GM18505 (cell line): ENCODE measurements around the gene PRIM2.
"Not testable (repeated sequence)": the region's sequence is repeated elsewhere in the genome, so short reads cannot be mapped to it uniquely, and the experiment has no call there.

ENCODE experiments used
- ATAC-seq: cut with Tn5 transposase; IDR thresholded peaks from one replicate; pipeline ENCODE4 v1.9.1; 2021; ENCODE audit not compliant: unreplicated experiment
- POLR2A ChIP-seq: IDR thresholded peaks from 4 replicates; pipeline ENCODE4 v1.6.1; 2011; ENCODE audit warnings: borderline replicate concordance; ENCODE audit not compliant: insufficient read depth, insufficient read length; ENCODE audit errors: extremely low read depth

The PRIM2 gene, protein sequence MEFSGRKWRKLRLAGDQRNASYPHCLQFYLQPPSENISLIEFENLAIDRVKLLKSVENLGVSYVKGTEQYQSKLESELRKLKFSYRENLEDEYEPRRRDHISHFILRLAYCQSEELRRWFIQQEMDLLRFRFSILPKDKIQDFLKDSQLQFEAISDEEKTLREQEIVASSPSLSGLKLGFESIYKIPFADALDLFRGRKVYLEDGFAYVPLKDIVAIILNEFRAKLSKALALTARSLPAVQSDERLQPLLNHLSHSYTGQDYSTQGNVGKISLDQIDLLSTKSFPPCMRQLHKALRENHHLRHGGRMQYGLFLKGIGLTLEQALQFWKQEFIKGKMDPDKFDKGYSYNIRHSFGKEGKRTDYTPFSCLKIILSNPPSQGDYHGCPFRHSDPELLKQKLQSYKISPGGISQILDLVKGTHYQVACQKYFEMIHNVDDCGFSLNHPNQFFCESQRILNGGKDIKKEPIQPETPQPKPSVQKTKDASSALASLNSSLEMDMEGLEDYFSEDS

DNA sequence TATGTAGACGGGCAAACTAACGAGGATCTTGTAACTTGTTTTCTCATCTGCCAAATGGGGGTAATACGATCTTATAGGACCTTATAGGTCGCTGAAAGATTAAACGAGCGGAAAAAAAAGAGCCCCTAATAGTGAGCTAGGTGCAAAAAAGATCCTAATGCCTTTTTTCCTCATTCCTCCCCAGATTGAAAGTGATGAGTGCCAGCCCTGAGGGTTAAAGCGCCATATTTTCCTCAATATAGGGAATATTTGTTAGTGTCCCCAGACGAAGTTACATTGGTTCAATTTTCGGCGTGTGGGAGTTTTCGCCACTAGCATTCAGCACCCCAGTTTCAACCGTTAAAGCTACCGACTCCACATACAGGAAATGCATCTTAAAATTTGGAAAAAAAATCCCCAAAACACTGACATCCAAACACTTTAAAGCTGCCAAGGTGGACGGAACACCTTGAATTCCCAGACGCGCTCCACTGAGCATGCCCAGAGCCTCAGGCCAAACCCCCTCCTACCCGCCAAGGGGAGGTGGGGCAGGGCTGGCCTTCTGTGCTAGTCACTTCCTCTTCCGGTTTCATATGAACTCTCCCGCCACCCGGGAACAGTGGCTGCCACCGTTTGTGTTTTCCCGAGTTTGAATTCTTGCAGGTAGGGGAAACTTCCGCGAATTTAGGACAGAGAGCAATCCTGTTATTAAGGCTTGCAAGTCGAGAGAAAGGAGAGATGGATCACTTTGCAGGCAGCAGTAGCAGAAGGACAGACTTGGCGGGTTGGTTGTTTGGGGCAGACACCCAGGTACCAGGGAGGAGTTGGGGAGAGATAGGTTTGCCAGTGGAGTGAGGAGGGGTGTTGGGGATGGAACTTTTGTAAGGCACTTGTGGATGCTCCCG, at the start of gene PRIM2:
TSS of gene PRIM2 (plus strand) at position 571 of the 884 bp plus-strand sequence. CDS start 816 bp downstream, outside the sequence.
- peak; percentile 88 for ATAC-seq
- peak; percentile 76 for TF ChIP-seq POLR2A

- no peak for ATAC-seq
- TF ChIP-seq POLR2A = no peak
Observed at GRCh38 chr6:57268294-57268640, 49.2 kb upstream of the PRIM2 start.

DNA sequence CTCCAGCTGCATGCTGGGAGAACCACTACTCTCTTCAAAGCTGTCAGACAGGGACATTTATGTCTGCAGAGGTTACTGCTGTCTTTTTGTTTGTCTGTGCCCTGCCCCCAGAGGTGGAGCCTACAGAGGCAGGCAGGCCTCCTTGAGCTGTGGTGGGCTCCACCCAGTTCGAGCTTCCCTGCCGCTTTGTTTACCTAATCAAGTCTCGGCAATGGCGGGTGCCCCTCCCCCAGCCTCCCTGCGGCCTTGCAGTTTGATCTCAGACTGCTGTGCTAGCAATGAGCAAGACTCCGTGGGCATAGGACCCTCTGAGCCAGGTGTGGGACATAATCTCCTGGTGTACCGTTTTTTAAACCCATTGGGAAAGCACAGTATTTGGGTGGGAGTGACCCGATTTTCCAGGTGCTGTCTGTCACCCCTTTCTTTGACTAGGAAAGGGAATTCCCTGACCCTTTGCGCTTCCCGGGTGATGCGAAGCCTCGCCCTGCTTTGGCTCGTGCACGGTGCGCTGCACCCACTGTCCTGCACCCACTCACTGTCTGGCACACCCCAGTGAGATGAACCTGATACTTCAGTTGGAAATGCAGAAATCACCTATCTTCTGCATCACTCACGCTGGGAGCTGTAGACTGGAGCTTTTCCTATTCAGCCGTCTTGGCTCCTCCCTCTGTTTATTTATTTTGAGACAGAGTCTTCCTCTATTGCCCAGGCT, 43.2 kb upstream of the PRIM2 start:
- ATAC-seq = not testable (repeated sequence)

DNA sequence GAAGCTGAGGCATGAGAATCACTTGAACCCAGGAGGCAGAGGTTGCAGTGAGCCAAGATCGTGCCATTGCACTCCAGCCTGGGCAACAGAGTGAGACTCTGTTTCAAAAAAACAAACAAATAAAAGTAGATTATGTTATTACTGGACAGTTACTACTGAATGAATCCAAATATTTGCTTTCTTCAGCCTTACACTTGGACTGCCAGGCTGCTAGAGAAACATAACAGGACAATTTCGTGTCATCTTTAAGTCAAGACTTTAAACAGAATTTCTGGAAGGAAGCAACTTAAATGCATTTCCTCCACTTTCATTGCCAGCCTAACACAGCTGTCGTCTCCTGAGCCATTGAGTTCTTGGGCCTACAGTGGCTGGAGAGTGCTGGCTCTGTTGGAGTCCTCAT, 42.0 kb upstream of the PRIM2 start:
- no peak for ATAC-seq

DNA sequence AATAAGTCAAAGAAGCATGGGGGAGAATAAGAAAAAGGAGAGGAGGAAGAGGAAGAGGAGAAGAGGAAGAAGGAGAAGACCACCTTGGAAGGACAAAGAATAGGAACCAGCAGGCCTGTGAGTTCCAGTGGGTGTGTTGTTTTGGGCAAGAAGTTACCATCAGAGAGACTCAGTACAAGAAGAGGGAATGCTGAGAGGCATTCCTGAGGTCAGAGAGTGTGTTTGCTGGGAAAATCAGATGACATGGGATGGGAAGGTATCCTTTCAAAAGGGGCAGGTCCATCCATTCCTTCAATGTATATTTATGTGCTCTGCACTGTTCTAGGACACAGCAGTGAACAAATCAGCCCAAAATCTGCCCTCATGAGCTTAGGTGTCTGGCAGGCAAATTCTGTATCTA, 40.5 kb upstream of the PRIM2 start:
- ATAC-seq = no peak
- no peak for TF ChIP-seq POLR2A

More for the DNA sequence above, 42.0 kb upstream of the PRIM2 start:
- no peak for TF ChIP-seq POLR2A

DNA sequence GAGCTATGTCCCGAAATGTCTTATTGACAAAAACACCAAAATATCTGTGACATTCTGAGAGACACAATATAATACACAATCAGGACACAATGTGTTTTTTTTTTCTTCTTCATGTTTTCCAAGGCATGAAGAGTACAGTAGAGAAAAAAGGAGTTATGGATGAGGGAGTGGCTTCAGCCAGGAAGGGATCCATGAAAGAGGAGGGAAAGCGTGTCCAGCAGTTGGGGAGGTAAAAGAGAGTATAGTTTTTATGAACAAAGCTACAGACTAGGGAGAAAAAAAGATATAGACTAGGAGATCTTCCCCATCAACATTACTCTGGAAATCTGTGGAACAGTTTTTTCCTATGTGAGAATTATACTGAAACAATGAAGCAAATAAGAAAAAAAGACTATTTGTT, 38.9 kb upstream of the PRIM2 start:
- ATAC-seq = no peak
- TF ChIP-seq POLR2A = no peak

DNA sequence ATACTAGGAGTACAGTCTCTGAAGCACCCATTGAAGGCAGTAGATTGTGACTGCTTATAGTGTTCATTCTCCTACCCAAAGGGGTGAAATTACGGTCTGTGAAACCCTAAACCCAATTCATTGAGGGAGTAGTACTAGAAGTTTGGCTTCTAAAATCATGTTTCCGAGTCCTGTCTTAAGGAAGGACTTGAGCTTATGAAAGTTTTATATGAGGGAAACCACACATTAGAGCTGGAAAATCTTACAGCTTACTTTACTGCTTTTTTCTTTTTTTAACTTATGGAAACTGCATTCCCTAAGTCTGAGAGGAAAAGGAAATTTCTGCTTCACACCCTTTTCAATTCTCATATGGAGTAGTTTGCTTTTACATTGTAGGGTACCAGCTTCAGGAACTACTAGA, 38.4 kb upstream of the PRIM2 start:
- no peak for ATAC-seq
- no peak for TF ChIP-seq POLR2A

GRCh38 chr6:57283106-57283505, 34.3 kb upstream of the PRIM2 start:
- TF ChIP-seq POLR2A = no peak
- no peak for ATAC-seq

DNA sequence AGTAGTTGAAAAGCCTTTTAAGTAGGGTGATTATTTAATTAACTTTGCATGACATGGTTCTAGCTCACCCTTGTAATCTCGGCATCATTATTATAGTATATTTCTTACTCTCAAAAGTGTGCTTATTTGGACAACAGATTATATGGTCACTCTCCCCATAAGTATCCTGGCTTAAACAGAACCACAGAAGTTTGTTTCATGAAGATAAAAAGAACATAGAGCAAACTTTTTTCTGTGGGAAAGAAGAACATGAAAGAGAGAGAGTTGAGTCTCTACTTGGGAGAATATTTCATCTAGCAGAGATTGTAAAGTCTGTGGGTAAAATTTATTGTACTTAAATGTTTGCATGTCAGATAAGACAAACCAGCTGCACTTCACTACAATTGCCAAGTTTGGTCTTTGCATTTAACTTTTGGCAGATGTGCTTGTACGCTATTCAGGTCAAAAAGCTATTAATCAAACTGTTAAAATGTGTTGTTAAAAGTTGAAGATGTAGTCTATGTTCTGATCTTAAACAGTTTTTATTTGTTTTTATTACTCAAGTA, 33.4 kb upstream of the PRIM2 start:
- no peak for ATAC-seq
- no peak for TF ChIP-seq POLR2A

DNA sequence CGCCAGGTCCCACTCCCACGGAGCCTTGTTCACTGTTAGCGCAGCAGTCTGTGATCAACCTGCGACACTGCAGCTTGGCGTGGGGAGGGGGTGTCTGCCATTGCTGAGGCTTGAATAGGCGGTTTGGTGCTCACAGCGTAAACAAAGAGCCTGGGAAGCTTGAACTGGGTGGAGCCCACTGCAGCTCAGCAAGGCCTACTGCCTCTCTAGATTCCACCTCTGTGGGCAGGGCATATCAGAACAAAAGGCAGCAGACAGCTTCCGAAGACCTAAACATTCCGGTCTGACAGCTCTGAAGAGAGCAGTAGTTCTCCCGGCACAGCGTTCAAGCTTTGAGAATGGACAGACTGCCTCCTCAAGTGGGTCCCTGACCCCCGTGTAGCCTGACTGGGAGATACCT, 29.3 kb upstream of the PRIM2 start:
- not testable (repeated sequence) for ATAC-seq

- not testable (repeated sequence) for ATAC-seq
Observed at GRCh38 chr6:57293472-57293871, 24.0 kb upstream of the PRIM2 start.

DNA sequence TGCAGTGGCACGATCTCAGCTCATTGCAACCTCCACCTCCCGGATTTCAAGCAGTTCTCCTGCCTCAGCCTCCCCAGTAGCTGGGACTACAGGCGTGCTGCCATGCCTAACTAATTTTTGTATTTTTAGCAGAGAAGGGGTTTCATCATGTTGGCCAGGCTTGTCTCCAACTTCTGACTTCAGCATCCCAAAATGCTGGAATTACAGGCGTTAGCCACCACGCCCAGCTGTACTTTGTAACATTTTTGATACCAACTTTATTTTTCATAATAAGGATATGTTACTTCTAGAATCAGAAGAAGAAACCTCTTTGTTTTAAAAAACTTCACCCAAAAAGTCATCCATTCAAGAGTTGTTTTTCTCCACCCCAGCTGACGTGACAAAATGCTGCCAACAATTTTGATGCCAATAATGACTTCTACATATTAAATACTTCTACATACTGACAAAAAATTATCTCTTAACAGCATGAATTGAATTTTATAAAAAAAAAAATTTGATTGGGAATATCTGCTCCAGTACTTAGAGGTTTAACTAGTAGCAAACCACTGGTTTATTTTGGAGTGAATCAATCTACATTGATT, 22.5 kb upstream of the PRIM2 start:
- no peak for ATAC-seq
- no peak for TF ChIP-seq POLR2A

GRCh38 chr6:57297505-57297904, 19.9 kb upstream of the PRIM2 start:
- TF ChIP-seq POLR2A = no peak
- no peak for ATAC-seq

GRCh38 chr6:57298741-57299140, 18.7 kb upstream of the PRIM2 start:
- ATAC-seq = no peak
- no peak for TF ChIP-seq POLR2A
